Activated T-helper 1 cell treated with Interleukin-2 at 50 U/mL for 16 hours (primary cell): ENCODE data around the gene CD93.

Experiments
- DNase-seq: peaks from one replicate; pipeline ENCODE4 v3.0.0-alpha.2; 2020; ENCODE audit warnings: low read depth

The CD93 gene

GRCh38 chr20:23097636-23098580 is 11.8 kb upstream of the CD93 start:
- DNase-seq = no peak

- no peak for DNase-seq
Observed at GRCh38 chr20:23096986-23097520, 10.9 kb upstream of the CD93 start.

GRCh38 chr20:23096097-23096496 is 10.0 kb upstream of the CD93 start:
- DNase-seq = no peak

GRCh38 chr20:23095499-23095898 is 9.4 kb upstream of the CD93 start:
- DNase-seq = no peak

- no peak for DNase-seq
Observed at GRCh38 chr20:23094927-23095326, 8.8 kb upstream of the CD93 start.

GRCh38 chr20:23094213-23094896 is 8.2 kb upstream of the CD93 start:
- DNase-seq = no peak

GRCh38 chr20:23093613-23094012 is 7.5 kb upstream of the CD93 start:
- DNase-seq = no peak

- DNase-seq = no peak
Observed at GRCh38 chr20:23092861-23093495, 6.9 kb upstream of the CD93 start.

- DNase-seq = no peak
Observed at GRCh38 chr20:23092384-23092756, 6.2 kb upstream of the CD93 start.

GRCh38 chr20:23091721-23092383 is 5.7 kb upstream of the CD93 start:
- no peak for DNase-seq

- no peak for DNase-seq
Observed at GRCh38 chr20:23090878-23091277, 4.8 kb upstream of the CD93 start.

GRCh38 chr20:23090147-23090546 is 4.0 kb upstream of the CD93 start:
- no peak for DNase-seq

- no peak for DNase-seq
Observed at GRCh38 chr20:23088866-23089265, 2.7 kb upstream of the CD93 start.

- DNase-seq = no peak
Observed at GRCh38 chr20:23087587-23088251, 1.6 kb upstream of the CD93 start.

GRCh38 chr20:23086931-23087411 is 847 bp upstream of the CD93 start:
- no peak for DNase-seq

GRCh38 chr20:23085436-23086055 is 578 bp downstream of the CD93 start:
- DNase-seq = no peak

GRCh38 chr20:23084845-23085365 is 1.2 kb downstream of the CD93 start:
- no peak for DNase-seq

- no peak for DNase-seq
Observed at GRCh38 chr20:23084282-23084844, 1.8 kb downstream of the CD93 start.

GRCh38 chr20:23083553-23084220 is 2.4 kb downstream of the CD93 start:
- no peak for DNase-seq
